B cell (primary cell): ENCODE data around the gene ATG13. TPM values are rescaled to one million over a fixed set of nuclear protein-coding genes. Genes with fewer than 3 reads are reported as not detected.
A peak's percentile ranks its signal among the peaks of the same experiment; 100 is the strongest.

Experiments
- ATAC-seq: fragments of 200-7000 bp; cut with Tn5 transposase; one replicate; pipeline ENCODE4 v1.10.0; 2021; ENCODE audit warnings: low read depth, mild to moderate bottlenecking, moderate number of reproducible peaks, moderate library complexity
- CTCF ChIA-PET: fragments of 350-600 bp; sonication (Branson Sonifier 250); formaldehyde crosslinking; loops from one replicate; lab custom pipeline; 2021; ENCODE audit warnings: antibody characterized with exemption, inconsistent platforms; lab: Charles Lee
- POLR2A ChIA-PET: fragments of 350-600 bp; sonication (Branson Sonifier 250); formaldehyde crosslinking; loops from one replicate; lab custom pipeline; 2021; ENCODE audit warnings: antibody characterized with exemption; lab: Charles Lee
- DNase-seq: peaks from one replicate; pipeline ENCODE4 v3.0.0; 2013
- H2AFZ ChIP-seq: 2 replicates; pipeline ENCODE4 v1.6.1; 2012; ENCODE audit warnings: mild to moderate bottlenecking, low read depth, low read length; ENCODE audit not compliant: insufficient read depth, poor library complexity, severe bottlenecking
- H3K27ac ChIP-seq, 2 donors: 1 replicate in 1 of 2; 2 replicates in 1 of 2; pipeline ENCODE4 v1.5.1; 2012 to 2013; ENCODE audit warnings: low read length in 2 of 2, mild to moderate bottlenecking in 2 of 2, moderate library complexity in 1 of 2
- H3K27me3 ChIP-seq, 4 experiments: fragments of 200-600 bp in 1 of 4; sonication (generic) in 1 of 4; replicated peaks in 1 of 4; 1 replicate in 2 of 4; 2 replicates in 2 of 4; pipeline versions ENCODE4 v1.6.1 to v1.7.0; 2013 to 2016; ENCODE audit warnings: low read length in 3 of 4, mild to moderate bottlenecking in 2 of 4, mixed read lengths in 1 of 4, moderate library complexity in 1 of 4; ENCODE audit not compliant: insufficient read depth in 4 of 4, control insufficient read depth in 3 of 4; ENCODE audit errors: control extremely low read depth in 1 of 4
- H3K36me3 ChIP-seq, 2 experiments: replicated peaks in 1 of 2; 1 replicate in 1 of 2; 2 replicates in 1 of 2; pipeline versions ENCODE4 v1.6.1 to v1.7.1; 2013; ENCODE audit warnings: low read length in 1 of 2; ENCODE audit not compliant: insufficient read depth in 2 of 2, control insufficient read depth in 1 of 2; ENCODE audit errors: control extremely low read depth in 1 of 2, extremely low read depth in 1 of 2
- H3K4me1 ChIP-seq, 2 donors: fragments of 200-600 bp in 1 of 2; sonication (generic) in 1 of 2; 1 replicate in 1 of 2; 2 replicates in 1 of 2; pipeline versions ENCODE4 v1.5.1 to v1.6.1; 2013 to 2017; ENCODE audit warnings: low read length in 2 of 2; ENCODE audit not compliant: control insufficient read depth in 2 of 2, insufficient read depth in 2 of 2
- H3K4me2 ChIP-seq: replicated peaks from 2 replicates; pipeline ENCODE3; 2012; ENCODE audit warnings: mild to moderate bottlenecking, low read depth, low read length; ENCODE audit not compliant: poor library complexity, severe bottlenecking
- H3K4me3 ChIP-seq, 5 experiments: fragments of 200-600 bp in 1 of 5; sonication (generic) in 1 of 5; 1 replicate in 3 of 5; 2 replicates in 2 of 5; pipeline versions ENCODE4 v1.5.1 to v1.7.0; 2011 to 2016; ENCODE audit warnings: low read length in 4 of 5, mild to moderate bottlenecking in 4 of 5, low read depth in 2 of 5, control low read depth in 1 of 5, moderate library complexity in 1 of 5; ENCODE audit not compliant: insufficient read depth in 1 of 5; ENCODE audit errors: control extremely low read depth in 1 of 5, extremely low read depth in 1 of 5
- H3K79me2 ChIP-seq: fragments of 200-600 bp; sonication (generic); one replicate; pipeline ENCODE4 v1.6.0; 2016; ENCODE audit warnings: low read length; ENCODE audit not compliant: control insufficient read depth, insufficient read depth
- H3K9ac ChIP-seq: fragments of 200-600 bp; sonication (generic); 2 replicates; pipeline ENCODE4 v1.6.1; 2017; ENCODE audit warnings: mild to moderate bottlenecking, low read length, moderate library complexity
- H3K9me3 ChIP-seq, 3 donors: one replicate each; pipeline versions ENCODE4 v1.6.1 to v1.7.1; 2013; ENCODE audit warnings: low read length in 2 of 3; ENCODE audit not compliant: control insufficient read depth in 2 of 3, insufficient read depth in 1 of 3; ENCODE audit errors: control extremely low read depth in 1 of 3
- H4K20me1 ChIP-seq: 2 replicates; pipeline ENCODE4 v1.6.0; 2012; ENCODE audit warnings: mild to moderate bottlenecking, low read length; ENCODE audit not compliant: insufficient read depth, control insufficient read depth, poor library complexity, severe bottlenecking
- H3K27ac Mint-ChIP-seq: one replicate; pipeline ENCODE4 v1.8.0; 2021; ENCODE audit warnings: mixed read lengths
- H3K27me3 Mint-ChIP-seq: one replicate; pipeline ENCODE4 v1.8.0; 2021; ENCODE audit warnings: mixed read lengths
- H3K4me1 Mint-ChIP-seq: one replicate; pipeline ENCODE4 v1.8.0; 2021; ENCODE audit warnings: mixed read lengths
- H3K4me3 Mint-ChIP-seq: one replicate; pipeline ENCODE4 v1.8.0; 2021; ENCODE audit warnings: mixed read lengths
- H3K9me3 Mint-ChIP-seq: one replicate; pipeline ENCODE4 v1.8.0; 2022; ENCODE audit warnings: mixed read lengths; ENCODE audit not compliant: insufficient read depth
- EZH2 ChIP-seq: IDR thresholded peaks from 2 replicates; pipeline ENCODE4 v1.6.1; 2012; ENCODE audit warnings: borderline replicate concordance, low read depth, mild to moderate bottlenecking, moderate library complexity, low read length; ENCODE audit not compliant: insufficient read depth, poor library complexity, severe bottlenecking
- WGBS: methylation state at CpG from one replicate; pipeline ENCODE4 v1.1.5; 2013; ENCODE audit warnings: missing lambda C conversion rate; ENCODE audit not compliant: insufficient coverage; 5-methylcytosine and 5-hydroxymethylcytosine counted together
- intact Hi-C: fragments of 100-400 bp; cut with micrococcal nuclease; formaldehyde crosslinking; loops from one replicate; pipeline ENCODE4 v1.10.0; 2022
- polyA plus RNA-seq: library from polyadenylated mRNA; depleted of rRNA; stranded (reverse); fragments of >200 nt; gene quantifications from 2 replicates; pipeline ENCODE4 v1.2.3, GENCODE V29; 2012
- total RNA-seq, 2 donors: library from RNA; stranded (reverse); fragments of 120-200 nt in 1 of 2; gene quantifications; 1 replicate in 1 of 2; 2 replicates in 1 of 2; pipeline versions ENCODE4 v1.2.3 to v1.2.4, GENCODE V29; 2013 to 2022
- TF ChIP-seq, protein P1 (sequence below): fragments of 200-600 bp; IDR thresholded peaks from one replicate; pipeline ENCODE4 v1.8.0; 2022; ENCODE audit warnings: antibody characterized with exemption, mild to moderate bottlenecking

ATG13 gene
- total and polyA plus RNA-seq, 2 donors (not counting 1 experiment from before 2014, with no cell fraction given), result 48.5 to 88.8 TPM

DNA sequence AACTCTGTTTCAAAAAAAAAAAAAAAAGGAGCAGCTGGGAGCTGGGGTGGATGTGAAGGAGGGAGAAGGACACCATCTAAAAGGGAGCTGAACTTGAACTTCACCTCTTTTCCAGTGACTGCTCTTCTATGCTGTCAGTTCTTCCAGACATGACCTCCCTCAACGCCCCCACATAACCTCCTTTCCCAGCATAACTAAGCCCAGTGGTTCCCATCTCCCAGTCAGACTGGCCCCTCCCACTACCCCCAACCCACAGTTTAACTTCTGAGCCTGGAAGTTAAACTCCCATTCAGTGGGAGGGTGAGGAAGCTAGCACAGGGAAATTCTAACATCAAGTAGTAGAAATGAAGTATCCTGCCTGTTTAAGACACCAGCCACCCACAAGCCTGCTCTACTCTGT lies 81.2 kb downstream of the ATG13 start:
- H3K79me2 ChIP-seq, result peaks cover 93% of the 10 kb centered on the region
- WGBS, result 83% methylated on average over 1 of the region's 1 CpG

More for the DNA sequence above, 81.2 kb downstream of the ATG13 start:
- Mint-ChIP-seq H3K27ac (no peak overlapping the region), H3K4me1 (peaks cover 45% of the 10 kb centered on the region), H3K4me3 (peak overlapping the region; percentile 83), H3K27me3 (no peaks in the 10 kb centered on the region), H3K9me3 (no peaks in the 10 kb centered on the region)
- H4K20me1 ChIP-seq, result peaks cover 57% of the 10 kb centered on the region
- TF ChIP-seq, protein P1, sequence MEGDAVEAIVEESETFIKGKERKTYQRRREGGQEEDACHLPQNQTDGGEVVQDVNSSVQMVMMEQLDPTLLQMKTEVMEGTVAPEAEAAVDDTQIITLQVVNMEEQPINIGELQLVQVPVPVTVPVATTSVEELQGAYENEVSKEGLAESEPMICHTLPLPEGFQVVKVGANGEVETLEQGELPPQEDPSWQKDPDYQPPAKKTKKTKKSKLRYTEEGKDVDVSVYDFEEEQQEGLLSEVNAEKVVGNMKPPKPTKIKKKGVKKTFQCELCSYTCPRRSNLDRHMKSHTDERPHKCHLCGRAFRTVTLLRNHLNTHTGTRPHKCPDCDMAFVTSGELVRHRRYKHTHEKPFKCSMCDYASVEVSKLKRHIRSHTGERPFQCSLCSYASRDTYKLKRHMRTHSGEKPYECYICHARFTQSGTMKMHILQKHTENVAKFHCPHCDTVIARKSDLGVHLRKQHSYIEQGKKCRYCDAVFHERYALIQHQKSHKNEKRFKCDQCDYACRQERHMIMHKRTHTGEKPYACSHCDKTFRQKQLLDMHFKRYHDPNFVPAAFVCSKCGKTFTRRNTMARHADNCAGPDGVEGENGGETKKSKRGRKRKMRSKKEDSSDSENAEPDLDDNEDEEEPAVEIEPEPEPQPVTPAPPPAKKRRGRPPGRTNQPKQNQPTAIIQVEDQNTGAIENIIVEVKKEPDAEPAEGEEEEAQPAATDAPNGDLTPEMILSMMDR, result no peak
- no peak for TF ChIP-seq EZH2
- ATAC-seq (no peak), DNase-seq (no peak)
- H3K27me3 ChIP-seq, result no peaks in the 10 kb centered on the region
- peaks cover 4 to 42% of the 10 kb centered on the region in 2 experiments for H3K36me3 ChIP-seq
- H3K4me1 ChIP-seq, result peaks cover 30 to 39% of the 10 kb centered on the region in 2 donors
- H3K4me3 ChIP-seq, result no peak overlapping the region
- CTCF ChIA-PET, result no interaction called here
- no peak overlapping the region for H3K27ac ChIP-seq
- POLR2A ChIA-PET, result interaction anchor here (1.0 kb wide), 1 partner anchor 15 kb away, joined by 5 read pairs; no protein-coding TSS in a partner anchor
- no peak overlapping the region for H2AFZ ChIP-seq
- no peaks in the 10 kb centered on the region for H3K9me3 ChIP-seq
- no peak overlapping the region for H3K4me2 ChIP-seq
- intact Hi-C loops, result no loop called here
- no peak overlapping the region for H3K9ac ChIP-seq
